ENCODE results near the gene ZBTB16. TPM values are rescaled to one million over a fixed set of nuclear protein-coding genes. Genes with fewer than 3 reads are reported as not detected.

ZBTB16 gene
- total RNA-seq, 1 experiment from 2014 or later = 0.21 TPM

DNA sequence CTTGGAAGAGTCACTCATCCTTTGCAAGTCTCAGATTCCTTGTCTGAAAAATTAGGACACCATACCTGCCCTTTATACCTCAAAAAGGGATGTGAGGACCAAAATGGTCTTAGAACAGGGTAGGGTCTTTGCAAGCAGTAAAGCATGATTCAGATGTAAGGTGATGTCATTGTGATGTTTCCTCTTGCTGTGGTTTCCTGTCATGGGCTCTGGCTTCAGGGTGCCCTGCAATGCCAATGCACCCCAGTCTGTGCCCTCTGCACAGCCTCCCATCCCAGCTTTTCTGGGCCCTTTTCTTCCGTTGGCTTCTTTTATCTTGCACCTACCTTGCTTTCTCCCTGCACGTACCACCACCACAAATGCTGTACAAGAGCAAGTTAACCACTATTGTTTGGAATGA is 148.9 kb downstream of the ZBTB16 start:
- no TSS peak for BruUV-seq (replicated peaks)
- Histone ChIP-seq H3K27me3 (ENCODE audit: control insufficient read depth, insufficient read depth, low read length) (peaks cover 20% of the 10 kb centered on the region), H3K9me3 (ENCODE audit: control insufficient read depth, insufficient read depth, low read depth, low read length) (no peaks in the 10 kb centered on the region), H3K4me1 (ENCODE audit: control insufficient read depth, insufficient read depth, low read length) (no peaks in the 10 kb centered on the region), H3K27ac (ENCODE audit: low read length) (no peak overlapping the region), H3K4me3 (ENCODE audit: low read depth in 2 of 2, low read length in 2 of 2) (no peak overlapping the region), H3K36me3 (ENCODE audit: control insufficient read depth, insufficient read depth, low read length) (no peaks in the 10 kb centered on the region)
- TF ChIP-seq, protein P1, sequence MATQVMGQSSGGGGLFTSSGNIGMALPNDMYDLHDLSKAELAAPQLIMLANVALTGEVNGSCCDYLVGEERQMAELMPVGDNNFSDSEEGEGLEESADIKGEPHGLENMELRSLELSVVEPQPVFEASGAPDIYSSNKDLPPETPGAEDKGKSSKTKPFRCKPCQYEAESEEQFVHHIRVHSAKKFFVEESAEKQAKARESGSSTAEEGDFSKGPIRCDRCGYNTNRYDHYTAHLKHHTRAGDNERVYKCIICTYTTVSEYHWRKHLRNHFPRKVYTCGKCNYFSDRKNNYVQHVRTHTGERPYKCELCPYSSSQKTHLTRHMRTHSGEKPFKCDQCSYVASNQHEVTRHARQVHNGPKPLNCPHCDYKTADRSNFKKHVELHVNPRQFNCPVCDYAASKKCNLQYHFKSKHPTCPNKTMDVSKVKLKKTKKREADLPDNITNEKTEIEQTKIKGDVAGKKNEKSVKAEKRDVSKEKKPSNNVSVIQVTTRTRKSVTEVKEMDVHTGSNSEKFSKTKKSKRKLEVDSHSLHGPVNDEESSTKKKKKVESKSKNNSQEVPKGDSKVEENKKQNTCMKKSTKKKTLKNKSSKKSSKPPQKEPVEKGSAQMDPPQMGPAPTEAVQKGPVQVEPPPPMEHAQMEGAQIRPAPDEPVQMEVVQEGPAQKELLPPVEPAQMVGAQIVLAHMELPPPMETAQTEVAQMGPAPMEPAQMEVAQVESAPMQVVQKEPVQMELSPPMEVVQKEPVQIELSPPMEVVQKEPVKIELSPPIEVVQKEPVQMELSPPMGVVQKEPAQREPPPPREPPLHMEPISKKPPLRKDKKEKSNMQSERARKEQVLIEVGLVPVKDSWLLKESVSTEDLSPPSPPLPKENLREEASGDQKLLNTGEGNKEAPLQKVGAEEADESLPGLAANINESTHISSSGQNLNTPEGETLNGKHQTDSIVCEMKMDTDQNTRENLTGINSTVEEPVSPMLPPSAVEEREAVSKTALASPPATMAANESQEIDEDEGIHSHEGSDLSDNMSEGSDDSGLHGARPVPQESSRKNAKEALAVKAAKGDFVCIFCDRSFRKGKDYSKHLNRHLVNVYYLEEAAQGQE (IDR thresholded peaks at IDR 0.05; ENCODE audit: insufficient read depth in 1 of 2, low read depth in 2 of 2, low read length in 1 of 2) = no peak
- TF ChIP-seq, protein P2, sequence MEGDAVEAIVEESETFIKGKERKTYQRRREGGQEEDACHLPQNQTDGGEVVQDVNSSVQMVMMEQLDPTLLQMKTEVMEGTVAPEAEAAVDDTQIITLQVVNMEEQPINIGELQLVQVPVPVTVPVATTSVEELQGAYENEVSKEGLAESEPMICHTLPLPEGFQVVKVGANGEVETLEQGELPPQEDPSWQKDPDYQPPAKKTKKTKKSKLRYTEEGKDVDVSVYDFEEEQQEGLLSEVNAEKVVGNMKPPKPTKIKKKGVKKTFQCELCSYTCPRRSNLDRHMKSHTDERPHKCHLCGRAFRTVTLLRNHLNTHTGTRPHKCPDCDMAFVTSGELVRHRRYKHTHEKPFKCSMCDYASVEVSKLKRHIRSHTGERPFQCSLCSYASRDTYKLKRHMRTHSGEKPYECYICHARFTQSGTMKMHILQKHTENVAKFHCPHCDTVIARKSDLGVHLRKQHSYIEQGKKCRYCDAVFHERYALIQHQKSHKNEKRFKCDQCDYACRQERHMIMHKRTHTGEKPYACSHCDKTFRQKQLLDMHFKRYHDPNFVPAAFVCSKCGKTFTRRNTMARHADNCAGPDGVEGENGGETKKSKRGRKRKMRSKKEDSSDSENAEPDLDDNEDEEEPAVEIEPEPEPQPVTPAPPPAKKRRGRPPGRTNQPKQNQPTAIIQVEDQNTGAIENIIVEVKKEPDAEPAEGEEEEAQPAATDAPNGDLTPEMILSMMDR (IDR thresholded peaks at IDR 0.05) = no peak
- TF ChIP-seq TCF7L2 (IDR thresholded peaks at IDR 0.05; ENCODE audit: low read depth, low read length) = no peak
- no peak for TF ChIP-seq POLR2AphosphoS5 (IDR thresholded peaks at IDR 0.05; ENCODE audit: low read depth, low read length)
- TF ChIP-seq SIN3A (IDR thresholded peaks at IDR 0.05; ENCODE audit: borderline replicate concordance, insufficient read depth, low read depth, low read length) = no peak
- DNase-seq (ENCODE audit: low read depth, low spot score) (no peak), ATAC-seq (no peak)
- in situ Hi-C loops (cut with HindIII; ENCODE audit: low pct_unique_long_range_greater_than_20kb, low sequenced_read_pairs) = no loop called here
- POLR2A ChIA-PET = no interaction called here
- CTCF ChIA-PET = no interaction called here
- intact Hi-C loops (cut with micrococcal nuclease; ENCODE audit: unreplicated experiment) = no loop called here

- intact Hi-C loops (cut with micrococcal nuclease; ENCODE audit: unreplicated experiment) (no loop called here), in situ Hi-C loops (cut with HindIII; ENCODE audit: low pct_unique_long_range_greater_than_20kb, low sequenced_read_pairs) (no loop called here)
- DNase-seq (ENCODE audit: low read depth, low spot score) (no peak), ATAC-seq (no peak)
- Histone ChIP-seq H3K27me3 (ENCODE audit: control insufficient read depth, insufficient read depth, low read length) (peaks cover 18% of the 10 kb centered on the region), H3K9me3 (ENCODE audit: control insufficient read depth, insufficient read depth, low read depth, low read length) (no peaks in the 10 kb centered on the region), H3K36me3 (ENCODE audit: control insufficient read depth, insufficient read depth, low read length) (no peaks in the 10 kb centered on the region), H3K4me1 (ENCODE audit: control insufficient read depth, insufficient read depth, low read length) (no peaks in the 10 kb centered on the region), H3K27ac (ENCODE audit: low read length) (no peak overlapping the region), H3K4me3 (ENCODE audit: low read depth in 2 of 2, low read length in 2 of 2) (no peak overlapping the region)
- no TSS peak for BruUV-seq (replicated peaks)
- ChIA-PET POLR2A (no interaction called here), CTCF (no interaction called here)
- TF ChIP-seq TCF7L2 (IDR thresholded peaks at IDR 0.05; ENCODE audit: low read depth, low read length) (no peak), POLR2AphosphoS5 (IDR thresholded peaks at IDR 0.05; ENCODE audit: low read depth, low read length) (no peak), SIN3A (IDR thresholded peaks at IDR 0.05; ENCODE audit: borderline replicate concordance, insufficient read depth, low read depth, low read length) (no peak)
- TF ChIP-seq, protein P1 (IDR thresholded peaks at IDR 0.05; ENCODE audit: insufficient read depth in 1 of 2, low read depth in 2 of 2, low read length in 1 of 2) = no peak
- TF ChIP-seq, protein P2 (IDR thresholded peaks at IDR 0.05) = no peak
These were observed 149.8 kb downstream of the ZBTB16 start for GRCh38 chr11:114209343-114209742.

All from Panc1 (cell line).